Naive thymus-derived CD4-positive, alpha-beta T cell (primary cell): ENCODE data around the gene PTGDR. TPM values are rescaled to one million over a fixed set of nuclear protein-coding genes. Genes with fewer than 3 reads are reported as not detected.

Source experiments
- ATAC-seq: fragments of 150-1000 bp; cut with Tn5 transposase; 2 replicates; pipeline ENCODE4 v1.10.0; 2021; ENCODE audit warnings: mild to moderate bottlenecking, moderate library complexity
- CTCF ChIA-PET: fragments of 350-600 bp; sonication (Branson Sonifier 250); formaldehyde crosslinking; loops from one replicate; lab custom pipeline; 2021; ENCODE audit warnings: antibody characterized with exemption; lab: Charles Lee
- POLR2A ChIA-PET: fragments of 350-600 bp; sonication (Branson Sonifier 250); formaldehyde crosslinking; loops from one replicate; lab custom pipeline; 2021; ENCODE audit warnings: antibody characterized with exemption, inconsistent platforms; lab: Charles Lee
- DNase-seq, 9 donors: peaks; one replicate each; pipeline versions ENCODE4 v3.0.0 to v3.0.0-alpha.2; 2020 to 2022; ENCODE audit warnings: mixed read lengths in 1 of 9
- H3K27ac ChIP-seq: one replicate; pipeline ENCODE4 v1.7.0; 2013; ENCODE audit warnings: mild to moderate bottlenecking, low read depth, low read length, moderate library complexity
- H3K27me3 ChIP-seq, 2 donors: one replicate each; pipeline ENCODE4 v1.7.0; 2013; ENCODE audit warnings: low read length in 2 of 2, mild to moderate bottlenecking in 2 of 2, moderate library complexity in 2 of 2; ENCODE audit not compliant: control insufficient read depth in 2 of 2, insufficient read depth in 2 of 2
- H3K36me3 ChIP-seq, 3 experiments: 1 replicate in 2 of 3; 2 replicates in 1 of 3; pipeline ENCODE4 v1.7.0; 2013; ENCODE audit warnings: low read length in 3 of 3, mild to moderate bottlenecking in 3 of 3, moderate library complexity in 1 of 3; ENCODE audit not compliant: insufficient read depth in 3 of 3, control insufficient read depth in 2 of 3
- H3K4me1 ChIP-seq, 2 donors: one replicate each; pipeline ENCODE4 v1.7.0; 2013; ENCODE audit warnings: low read length in 2 of 2, mild to moderate bottlenecking in 2 of 2, moderate library complexity in 1 of 2; ENCODE audit not compliant: control insufficient read depth in 2 of 2, insufficient read depth in 2 of 2
- H3K4me3 ChIP-seq: 2 replicates; pipeline ENCODE4 v1.7.0; 2013; ENCODE audit warnings: mild to moderate bottlenecking, low read length
- H3K9me3 ChIP-seq, 3 experiments: 1 replicate in 2 of 3; 2 replicates in 1 of 3; pipeline ENCODE4 v1.7.0; 2013; ENCODE audit warnings: low read length in 3 of 3; ENCODE audit not compliant: control insufficient read depth in 2 of 3
- H3K27ac Mint-ChIP-seq, 9 donors: one replicate each; pipeline ENCODE4 v1.8.0; 2020 to 2022; ENCODE audit warnings: mixed read lengths in 9 of 9, mild to moderate bottlenecking in 8 of 9, moderate library complexity in 5 of 9, inconsistent platforms in 2 of 9
- H3K27me3 Mint-ChIP-seq, 5 donors: one replicate each; pipeline ENCODE4 v1.8.0; 2021 to 2022; ENCODE audit warnings: mixed read lengths in 5 of 5, mild to moderate bottlenecking in 1 of 5
- H3K36me3 Mint-ChIP-seq, 5 donors: one replicate each; pipeline ENCODE4 v1.8.0; 2020 to 2022; ENCODE audit warnings: mixed read lengths in 5 of 5, mild to moderate bottlenecking in 3 of 5, inconsistent platforms in 1 of 5
- H3K4me1 Mint-ChIP-seq, 7 donors: one replicate each; pipeline ENCODE4 v1.8.0; 2020 to 2022; ENCODE audit warnings: mixed read lengths in 7 of 7, mild to moderate bottlenecking in 3 of 7, inconsistent platforms in 1 of 7
- H3K4me3 Mint-ChIP-seq, 10 donors: one replicate each; pipeline ENCODE4 v1.8.0; 2020 to 2022; ENCODE audit warnings: mild to moderate bottlenecking in 10 of 10, mixed read lengths in 10 of 10, moderate library complexity in 6 of 10, inconsistent platforms in 2 of 10
- H3K9me3 Mint-ChIP-seq, 11 donors: one replicate each; pipeline ENCODE4 v1.8.0; 2020 to 2022; ENCODE audit warnings: mixed read lengths in 11 of 11, mild to moderate bottlenecking in 4 of 11, inconsistent platforms in 1 of 11, moderate library complexity in 1 of 11
- intact Hi-C, 2 donors: fragments of 100-400 bp; cut with micrococcal nuclease; formaldehyde crosslinking; loops; one replicate each; pipeline ENCODE4 v1.15.1; 2023
- polyA plus RNA-seq, 2 donors: library from polyadenylated mRNA; unstranded; fragments of 300-500 nt; fragmentation: Illumina TruSeq; gene quantifications; one replicate each; pipeline ENCODE4 v1.2.3, GENCODE V29; 2021
- total RNA-seq, 6 experiments: library from RNA in 5 of 6; stranded (reverse) in 5 of 6; gene quantifications; 1 replicate in 5 of 6; 2 replicates in 1 of 6; pipeline ENCODE4 v1.2.3 and lab custom pipeline; 2021 to 2026

Gene PTGDR
- total and polyA plus RNA-seq, 7 experiments from 2014 or later, result 0.10 to 12.4 (median 0.35) TPM

DNA sequence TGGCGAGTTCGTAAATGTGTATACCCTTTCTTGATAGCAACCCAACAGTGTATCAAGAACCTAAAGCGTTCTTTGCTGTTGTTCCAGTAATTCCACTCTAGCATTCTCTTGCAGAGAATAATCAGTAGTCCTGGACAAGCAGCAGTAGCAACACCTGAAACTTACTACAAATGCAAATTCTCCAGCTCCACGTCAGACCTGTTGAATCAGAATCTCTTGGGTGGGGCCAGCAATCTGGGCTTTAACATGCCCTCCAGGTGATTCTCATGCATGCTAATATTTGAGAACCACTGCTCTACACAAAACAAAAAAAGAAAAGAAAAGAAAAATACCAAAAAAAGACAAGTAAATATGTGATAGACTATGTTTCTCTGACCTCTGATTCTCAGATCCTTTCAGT, 10.1 kb downstream of the PTGDR start:
- no peak overlapping the region for H3K27ac Mint-ChIP-seq
- peaks cover 0 to 28% (median 0%) of the 10 kb centered on the region in 5 donors for H3K36me3 Mint-ChIP-seq
- H3K4me3 Mint-ChIP-seq, result no peak overlapping the region
- Histone ChIP-seq H3K9me3 (no peaks in the 10 kb centered on the region), H3K27ac (no peak overlapping the region), H3K4me1 (no peaks in the 10 kb centered on the region), H3K4me3 (no peak overlapping the region), H3K36me3 (no peaks in the 10 kb centered on the region), H3K27me3 (no peaks in the 10 kb centered on the region)
- intact Hi-C loops, result no loop called here
- CTCF ChIA-PET, result no interaction called here
- H3K27me3 Mint-ChIP-seq, result peaks cover 0 to 43% (median 2%) of the 10 kb centered on the region in 5 donors
- no peak for DNase-seq
- peaks cover 5 to 33% (median 10%) of the 10 kb centered on the region in 7 donors for H3K4me1 Mint-ChIP-seq
- POLR2A ChIA-PET, result no interaction called here
- no peak for ATAC-seq
- H3K9me3 Mint-ChIP-seq, result peaks cover 0 to 2% (median 0%) of the 10 kb centered on the region in 11 donors

DNA sequence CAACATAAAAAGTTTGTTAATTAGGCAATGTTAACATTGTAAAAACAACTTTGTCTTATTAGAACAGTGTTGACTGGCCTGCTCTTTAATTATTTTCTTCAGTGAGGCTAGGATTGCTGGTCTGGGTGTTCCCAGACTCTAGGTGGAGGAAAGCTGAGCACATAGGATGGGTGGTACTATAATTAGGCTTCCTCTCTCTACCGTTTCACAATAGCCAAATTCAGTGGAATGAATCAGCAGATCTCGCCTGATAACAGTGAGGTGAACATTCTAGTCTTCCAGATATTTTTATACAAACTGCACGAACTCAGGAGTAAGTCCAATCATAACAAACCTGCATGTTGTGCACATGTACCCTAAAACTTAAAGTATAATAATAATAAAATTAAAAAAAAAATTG, 11.9 kb downstream of the PTGDR start:
- POLR2A ChIA-PET, result interaction anchor here (0.7 kb wide), 1 partner anchor 21 kb away, joined by 3 read pairs; no protein-coding TSS in a partner anchor
- no peak overlapping the region for H3K4me3 Mint-ChIP-seq
- no peak overlapping the region for H3K27ac Mint-ChIP-seq

DNA sequence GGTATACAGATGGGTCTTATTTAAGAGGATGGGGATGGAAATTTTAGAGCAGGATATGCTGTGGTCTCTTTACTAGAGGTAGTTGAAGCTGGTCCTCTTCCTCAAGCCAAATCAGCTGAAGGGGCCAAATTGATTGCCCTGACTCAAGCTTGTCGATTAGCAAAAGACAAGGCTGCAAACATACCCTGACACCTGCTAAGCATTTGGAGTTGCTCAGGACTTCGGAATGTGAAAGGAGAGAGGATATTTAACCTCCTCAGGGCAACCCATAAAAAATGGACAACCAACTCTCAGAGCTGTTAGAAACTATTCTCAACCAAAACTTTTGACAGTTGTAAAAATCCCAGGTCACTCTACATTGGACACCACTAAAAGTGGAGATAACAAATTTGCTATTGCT, 15.6 kb downstream of the PTGDR start:
- H3K27me3 Mint-ChIP-seq, result peaks cover 0 to 6% (median 0%) of the 10 kb centered on the region in 5 donors
- H3K27ac Mint-ChIP-seq, result no peak overlapping the region
- H3K4me3 Mint-ChIP-seq, result no peak overlapping the region
- Histone ChIP-seq H3K27me3 (no peaks in the 10 kb centered on the region), H3K36me3 (no peaks in the 10 kb centered on the region), H3K4me1 (peaks cover 20% of the 10 kb centered on the region in 2 donors), H3K9me3 (no peaks in the 10 kb centered on the region), H3K4me3 (no peak overlapping the region), H3K27ac (no peak overlapping the region)
- H3K36me3 Mint-ChIP-seq, result peaks cover 0 to 38% (median 0%) of the 10 kb centered on the region in 5 donors
- H3K4me1 Mint-ChIP-seq, result peaks cover 28 to 65% (median 32%) of the 10 kb centered on the region in 7 donors
- H3K9me3 Mint-ChIP-seq, result peaks cover 0 to 12% (median 0%) of the 10 kb centered on the region in 11 donors
- CTCF ChIA-PET, result no interaction called here
- POLR2A ChIA-PET, result no interaction called here
- ATAC-seq (no peak), DNase-seq (no peak)
- intact Hi-C loops, result no loop called here

More for the DNA sequence above, 11.9 kb downstream of the PTGDR start:
- no peaks in the 10 kb centered on the region for H3K9me3 ChIP-seq
- no peaks in the 10 kb centered on the region for H3K27me3 ChIP-seq
- intact Hi-C loops, result no loop called here
- H3K36me3 ChIP-seq, result no peaks in the 10 kb centered on the region
- ATAC-seq, result no peak
- Mint-ChIP-seq H3K9me3 (peaks cover 0 to 8% (median 0%) of the 10 kb centered on the region in 11 donors), H3K4me1 (peaks cover 5 to 33% (median 10%) of the 10 kb centered on the region in 7 donors), H3K27me3 (peaks cover 0 to 32% (median 0%) of the 10 kb centered on the region in 5 donors), H3K36me3 (peaks cover 0 to 35% (median 0%) of the 10 kb centered on the region in 5 donors)
- DNase-seq, result no peak
- CTCF ChIA-PET, result interaction anchor here (1.7 kb wide), 1 partner anchor 12 kb away, joined by 5 read pairs; no protein-coding TSS in a partner anchor
- H3K27ac ChIP-seq, result no peak overlapping the region
- H3K4me3 ChIP-seq, result no peak overlapping the region
- H3K4me1 ChIP-seq, result no peaks in the 10 kb centered on the region

DNA sequence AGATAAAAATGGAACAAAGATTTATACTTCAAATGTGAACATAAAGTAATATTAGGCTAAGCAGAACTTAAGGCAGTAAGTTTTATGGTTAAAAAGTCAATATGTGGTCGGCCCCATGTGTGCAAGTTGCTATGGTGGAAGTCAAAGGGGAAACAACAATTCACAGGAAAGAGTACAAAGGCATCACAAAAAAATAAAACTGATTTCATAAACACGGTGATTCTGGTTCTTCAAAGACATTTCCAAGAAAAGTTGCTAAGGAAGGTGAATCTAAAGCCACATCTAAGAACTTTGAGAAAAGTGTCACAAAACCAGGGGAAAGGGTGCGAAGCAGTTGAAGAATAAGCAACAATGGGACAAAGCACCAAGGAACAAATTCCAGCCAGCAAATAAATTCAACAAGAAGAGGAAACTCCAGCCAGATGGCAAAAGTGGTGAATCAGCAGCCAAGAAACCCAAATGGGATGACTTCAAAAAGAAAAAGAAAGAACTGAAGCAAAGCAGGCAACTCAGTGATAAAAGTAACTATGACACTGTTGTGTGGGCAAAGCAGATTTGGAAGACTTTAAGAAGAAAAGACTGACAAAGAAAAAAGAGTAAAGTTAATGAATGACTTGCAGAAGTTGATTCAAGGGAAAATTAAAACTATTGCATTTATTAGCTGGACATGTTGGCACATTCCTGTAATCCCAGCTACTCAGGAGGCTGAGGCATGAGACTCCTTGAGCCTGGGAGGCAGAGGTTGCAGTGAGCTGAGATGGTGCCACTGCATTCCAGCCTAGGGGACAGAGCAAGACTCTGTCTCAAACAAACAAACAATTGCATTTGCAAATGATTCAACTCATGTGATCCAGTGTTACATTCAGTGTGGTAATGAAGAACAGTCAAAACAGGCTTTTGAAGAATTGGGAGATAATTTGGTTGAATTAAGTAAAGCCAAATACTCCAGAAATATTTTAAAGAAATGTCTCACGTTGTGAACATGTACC, 19.5 kb downstream of the PTGDR start:
- ATAC-seq (peak; percentile 44), DNase-seq (peak in 5 of 9 donors; percentile 9 to 37 (median 24))
- H3K9me3 ChIP-seq, result no peaks in the 10 kb centered on the region
- POLR2A ChIA-PET, result no interaction called here
- intact Hi-C loops, result loop anchor here in 1 of 2 donors (1.0 to 2.0 kb wide), 3 partner anchors 28 to 440 kb away; partner anchors contain the start of gene PTGER2
- Mint-ChIP-seq H3K4me3 (peak overlapping the region; percentile 4 to 73 (median 60)), H3K36me3 (peaks cover 0 to 50% (median 0%) of the 10 kb centered on the region in 5 donors), H3K9me3 (peaks cover 0 to 14% (median 0%) of the 10 kb centered on the region in 11 donors), H3K4me1 (peaks cover 19 to 52% (median 27%) of the 10 kb centered on the region in 7 donors), H3K27ac (peak overlapping the region in 7 of 9 donors; percentile 3 to 91 (median 16)), H3K27me3 (peaks cover 0 to 15% (median 0%) of the 10 kb centered on the region in 5 donors)
- peaks cover 21 to 22% of the 10 kb centered on the region in 2 donors for H3K4me1 ChIP-seq
- H3K4me3 ChIP-seq, result peak overlapping the region; percentile 4
- CTCF ChIA-PET, result no interaction called here
- H3K36me3 ChIP-seq, result no peaks in the 10 kb centered on the region
- no peak overlapping the region for H3K27ac ChIP-seq
- H3K27me3 ChIP-seq, result no peaks in the 10 kb centered on the region

DNA sequence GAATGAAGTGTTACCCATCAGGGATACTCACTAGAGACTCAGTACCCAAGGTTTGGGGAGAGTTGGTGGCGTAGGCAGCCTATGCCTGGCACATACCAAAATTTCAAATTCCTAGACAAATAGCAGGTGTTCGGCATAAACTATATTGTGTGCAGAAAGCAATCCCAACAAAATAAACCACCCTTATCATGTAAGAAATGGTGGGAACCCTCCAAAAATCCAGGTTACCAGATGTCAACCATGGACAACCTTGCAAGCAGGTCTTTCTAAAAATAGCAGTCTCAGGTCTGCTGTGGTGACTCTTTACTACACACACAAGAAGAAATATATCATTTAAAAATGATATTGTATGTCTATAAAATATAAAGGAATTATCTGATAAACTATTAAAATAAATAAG, 28.9 kb downstream of the PTGDR start:
- CTCF ChIA-PET, result interaction anchor here (0.7 kb wide), 1 partner anchor 177 kb away, joined by 3 read pairs; no protein-coding TSS in a partner anchor
- Histone ChIP-seq H3K27ac (no peak overlapping the region), H3K36me3 (no peaks in the 10 kb centered on the region), H3K27me3 (no peaks in the 10 kb centered on the region), H3K4me1 (peaks cover 3 to 5% of the 10 kb centered on the region in 2 donors), H3K9me3 (no peaks in the 10 kb centered on the region), H3K4me3 (no peak overlapping the region)
- POLR2A ChIA-PET, result no interaction called here
- H3K4me1 Mint-ChIP-seq, result peaks cover 8 to 34% (median 15%) of the 10 kb centered on the region in 7 donors
- H3K9me3 Mint-ChIP-seq, result no peaks in the 10 kb centered on the region
- H3K27ac Mint-ChIP-seq, result peak overlapping the region in 2 of 9 donors; percentile 1 to 41
- peaks cover 0 to 21% (median 0%) of the 10 kb centered on the region in 5 donors for H3K27me3 Mint-ChIP-seq
- peaks cover 0 to 33% (median 0%) of the 10 kb centered on the region in 5 donors for H3K36me3 Mint-ChIP-seq
- no peak for DNase-seq
- no peak overlapping the region for H3K4me3 Mint-ChIP-seq
- ATAC-seq, result no peak
- intact Hi-C loops, result loop anchor here (5.0 to 10.0 kb wide), 5 partner anchors 56 to 366 kb away; no protein-coding TSS in a partner anchor

DNA sequence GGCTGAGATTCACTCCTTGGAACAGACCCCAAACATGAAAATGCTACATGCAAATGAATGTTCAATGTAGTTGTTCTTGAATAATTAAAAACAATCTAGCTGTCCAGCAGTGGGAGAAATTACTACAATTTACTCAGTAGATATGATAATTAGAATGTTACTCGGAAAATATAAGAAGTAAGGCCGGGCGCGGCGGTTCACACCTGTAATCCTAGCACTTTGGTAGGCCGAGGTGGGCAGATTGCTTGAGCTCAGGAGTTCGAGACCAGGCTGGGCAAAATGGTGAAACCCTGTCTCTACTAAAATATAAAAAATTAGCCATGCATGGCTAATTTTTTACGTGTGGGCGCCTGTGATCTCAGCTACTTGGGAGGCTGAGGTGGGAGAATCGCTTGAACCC, 31.3 kb downstream of the PTGDR start:
- CTCF ChIA-PET, result interaction anchor here (1.1 to 1.4 kb wide), 3 partner anchors 52 to 351 kb away, joined by 3 read pairs; no protein-coding TSS in a partner anchor
- H3K27ac Mint-ChIP-seq, result no peak overlapping the region
- no peak for ATAC-seq

More for the DNA sequence above, 31.3 kb downstream of the PTGDR start:
- POLR2A ChIA-PET, result no interaction called here
- H3K27ac ChIP-seq, result no peak overlapping the region
- H3K36me3 ChIP-seq, result no peaks in the 10 kb centered on the region
- no peaks in the 10 kb centered on the region for H3K27me3 ChIP-seq
- no peak for DNase-seq
- Mint-ChIP-seq H3K9me3 (no peaks in the 10 kb centered on the region), H3K4me1 (peaks cover 8 to 54% (median 23%) of the 10 kb centered on the region in 7 donors), H3K27me3 (peaks cover 0 to 10% (median 0%) of the 10 kb centered on the region in 5 donors), H3K36me3 (peaks cover 0 to 50% (median 0%) of the 10 kb centered on the region in 5 donors), H3K4me3 (no peak overlapping the region)
- intact Hi-C loops, result loop anchor here (1.0 to 10.0 kb wide), 12 partner anchors 17 to 757 kb away; partner anchors contain the start of gene PSMC6 (in 1 of the 2)
- no peak overlapping the region for H3K4me3 ChIP-seq
- H3K4me1 ChIP-seq, result peaks cover 3 to 5% of the 10 kb centered on the region in 2 donors
- no peaks in the 10 kb centered on the region for H3K9me3 ChIP-seq
